K562 treated with DMSO at 1 percent for 4 hours (cell line): ENCODE data around the gene ELF5. TPM values are rescaled to one million over a fixed set of nuclear protein-coding genes. Genes with fewer than 3 reads are reported as not detected.

Source experiments
- total RNA-seq: library from RNA; unstranded; fragments of 300-600 nt; gene quantifications from 2 replicates; pipeline ENCODE4 v1.2.3, GENCODE V29; 2022; ENCODE audit not compliant: insufficient read depth

ELF5 gene
- total RNA-seq: not detected in 2 replicates

DNA sequence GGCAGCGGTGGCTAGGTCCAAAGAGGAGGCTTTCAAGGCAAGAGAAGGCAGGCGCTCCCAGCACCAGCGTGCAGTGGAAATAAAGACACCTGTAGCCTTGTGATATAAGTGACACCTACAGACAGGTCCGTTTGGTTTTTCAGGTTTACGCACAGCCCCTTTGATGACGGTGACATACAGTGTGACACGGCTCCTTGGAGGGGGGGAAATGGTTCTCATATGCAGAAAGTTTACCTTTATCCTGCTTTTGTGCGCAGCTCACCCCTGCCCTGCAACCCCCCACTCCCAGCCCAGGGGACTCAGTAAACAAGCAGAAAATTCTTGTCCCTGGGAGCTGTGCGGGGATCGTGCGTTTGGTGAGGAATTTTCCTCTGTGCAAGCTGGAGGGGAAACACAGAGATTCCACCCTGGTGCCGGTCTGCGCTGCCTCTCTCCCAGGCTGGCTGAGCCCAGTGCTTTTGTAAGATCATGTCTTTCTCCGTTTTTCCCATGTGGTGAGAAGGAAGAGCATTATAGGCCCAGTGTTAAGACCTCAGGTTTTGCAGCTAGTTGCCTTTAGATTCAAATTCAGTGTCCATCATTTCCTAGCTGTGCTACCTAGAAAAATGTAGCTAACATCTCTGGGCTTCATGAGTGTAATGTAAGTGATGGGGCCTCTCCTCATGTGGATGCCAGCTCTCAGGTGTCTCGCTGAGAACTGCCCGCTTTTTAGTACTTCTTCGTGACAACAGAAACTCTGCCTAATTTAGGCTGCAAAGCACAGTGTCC lies at the start of gene ELF5:
TSS of gene ELF5 (minus strand) at position 113 of the 768 bp plus-strand sequence. CDS start 8,045 bp downstream, outside the sequence.

DNA sequence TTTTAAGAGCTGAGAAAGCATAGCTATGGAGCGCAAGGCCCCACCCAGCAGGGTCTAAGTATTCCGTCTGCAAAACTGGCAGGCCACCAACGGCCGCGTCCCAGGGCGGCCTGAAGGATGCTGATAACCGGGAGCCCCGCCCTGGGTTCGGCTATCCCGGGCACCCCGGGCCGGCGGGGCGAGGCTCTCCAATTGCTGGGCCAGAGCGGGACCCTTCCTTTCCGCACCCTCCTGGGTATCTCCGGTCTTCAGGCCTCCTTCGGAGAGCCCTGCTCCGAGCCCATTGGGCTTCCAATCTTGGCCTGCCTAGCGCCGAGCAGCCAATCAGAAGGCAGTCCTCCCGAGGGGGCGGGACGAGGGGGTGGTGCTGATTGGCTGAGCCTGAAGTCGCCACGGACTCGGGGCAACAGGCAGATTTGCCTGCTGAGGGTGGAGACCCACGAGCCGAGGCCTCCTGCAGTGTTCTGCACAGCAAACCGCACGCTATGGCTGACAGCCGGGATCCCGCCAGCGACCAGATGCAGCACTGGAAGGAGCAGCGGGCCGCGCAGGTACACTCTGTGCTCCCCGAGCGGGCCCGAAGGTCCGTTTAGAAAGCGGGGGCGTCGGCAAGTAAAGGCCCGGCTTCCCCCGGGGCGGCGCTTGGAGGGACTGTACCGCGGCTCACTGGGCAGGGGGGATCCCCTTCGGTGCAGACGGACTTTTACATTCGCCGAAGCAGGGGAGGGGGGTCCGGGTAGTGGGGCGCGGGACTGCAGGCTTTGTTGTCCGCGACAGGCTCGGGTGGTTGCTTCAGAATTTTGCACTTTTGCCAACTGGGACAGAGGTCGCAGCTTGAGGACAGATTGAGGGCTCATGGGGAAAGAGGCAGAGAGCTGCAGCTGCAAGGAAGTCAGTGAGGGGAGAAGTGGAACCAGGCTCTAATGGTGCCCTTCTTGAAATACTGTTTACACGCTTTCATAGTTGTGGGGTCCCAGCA lies 74.8 kb downstream of the ELF5 start, which contains the start of gene CAT:
TSS of gene CAT (plus strand) at position 406 of the 979 bp plus-strand sequence. CDS start at position 486, 80 bp downstream.

Other genes starting within 250 kb of the ELF5 start
- 0.39 and 0.48 TPM in 2 replicates for gene ABTB2, start 155.8 kb downstream of the ELF5 start, total RNA-seq
- gene CAT, start 74.9 kb downstream of the ELF5 start, total RNA-seq: 30.0 and 33.1 TPM in 2 replicates
- gene EHF, start 107.3 kb upstream of the ELF5 start, total RNA-seq: 0.50 TPM in 1 of 2 replicates, not detected in the other